ENCODE data around the gene NDUFAF5.

Gene NDUFAF5

GRCh38 chr20:13799974-13800373, 15.1 kb downstream of the NDUFAF5 start:
- no peaks in the 10 kb centered on the region for H3K27me3 ChIP-seq (ENCODE audit: control insufficient read depth, insufficient read depth, low read length)
- H3K27ac ChIP-seq (ENCODE audit: low read depth, low read length): no peak overlapping the region
- H3K9ac ChIP-seq (ENCODE audit: low read length): no peak overlapping the region
- H3K4me1 ChIP-seq (ENCODE audit: control insufficient read depth, insufficient read depth, low read length): no peaks in the 10 kb centered on the region
- H3K9me3 ChIP-seq (ENCODE audit: control insufficient read depth, insufficient read depth, low read depth, low read length): no peaks in the 10 kb centered on the region
- H3K36me3 ChIP-seq (ENCODE audit: control insufficient read depth, insufficient read depth, low read length): peaks cover 93% of the 10 kb centered on the region
- no peak overlapping the region for H3K4me3 ChIP-seq (ENCODE audit: low read depth, low read length)

- Histone ChIP-seq H3K27me3 (ENCODE audit: control insufficient read depth, insufficient read depth, low read length) (no peaks in the 10 kb centered on the region), H3K36me3 (ENCODE audit: control insufficient read depth, insufficient read depth, low read length) (peaks cover 87% of the 10 kb centered on the region)
Measured at GRCh38 chr20:13800728-13801134, 15.9 kb downstream of the NDUFAF5 start.

DNA sequence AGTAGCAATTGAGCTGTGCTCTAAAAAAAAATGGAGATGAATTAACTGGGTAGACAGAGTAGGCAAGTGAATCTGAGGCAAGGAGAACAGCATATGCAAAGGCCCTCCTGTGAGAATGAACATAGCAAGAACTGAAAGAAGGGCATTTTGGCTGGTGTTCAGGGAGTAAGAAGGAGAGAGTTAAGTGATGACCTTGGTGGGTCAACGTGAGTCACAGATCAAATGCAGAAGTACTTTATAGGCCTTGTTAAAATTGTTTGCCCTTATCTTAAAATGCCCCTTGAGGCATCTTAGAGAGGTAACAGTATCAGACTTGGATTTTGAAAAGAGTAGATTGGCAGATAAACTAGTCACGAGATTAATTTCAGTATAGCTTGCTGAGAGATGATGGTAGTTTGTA, 24.5 kb downstream of the NDUFAF5 start:
- H3K27ac ChIP-seq (ENCODE audit: low read depth, low read length): no peak overlapping the region
- no peak overlapping the region for H3K4me3 ChIP-seq (ENCODE audit: low read depth, low read length)
- H3K9ac ChIP-seq (ENCODE audit: low read length): no peak overlapping the region
- H3K36me3 ChIP-seq (ENCODE audit: control insufficient read depth, insufficient read depth, low read length): peaks cover 74% of the 10 kb centered on the region
- H3K27me3 ChIP-seq (ENCODE audit: control insufficient read depth, insufficient read depth, low read length): no peaks in the 10 kb centered on the region
- H3K9me3 ChIP-seq (ENCODE audit: control insufficient read depth, insufficient read depth, low read depth, low read length): no peaks in the 10 kb centered on the region
- no peaks in the 10 kb centered on the region for H3K4me1 ChIP-seq (ENCODE audit: control insufficient read depth, insufficient read depth, low read length)

More at GRCh38 chr20:13800728-13801134, 15.9 kb downstream of the NDUFAF5 start:
- no peak overlapping the region for H3K4me3 ChIP-seq (ENCODE audit: low read depth, low read length)
- no peaks in the 10 kb centered on the region for H3K9me3 ChIP-seq (ENCODE audit: control insufficient read depth, insufficient read depth, low read depth, low read length)
- no peak overlapping the region for H3K9ac ChIP-seq (ENCODE audit: low read length)
- no peaks in the 10 kb centered on the region for H3K4me1 ChIP-seq (ENCODE audit: control insufficient read depth, insufficient read depth, low read length)
- H3K27ac ChIP-seq (ENCODE audit: low read depth, low read length): no peak overlapping the region

DNA sequence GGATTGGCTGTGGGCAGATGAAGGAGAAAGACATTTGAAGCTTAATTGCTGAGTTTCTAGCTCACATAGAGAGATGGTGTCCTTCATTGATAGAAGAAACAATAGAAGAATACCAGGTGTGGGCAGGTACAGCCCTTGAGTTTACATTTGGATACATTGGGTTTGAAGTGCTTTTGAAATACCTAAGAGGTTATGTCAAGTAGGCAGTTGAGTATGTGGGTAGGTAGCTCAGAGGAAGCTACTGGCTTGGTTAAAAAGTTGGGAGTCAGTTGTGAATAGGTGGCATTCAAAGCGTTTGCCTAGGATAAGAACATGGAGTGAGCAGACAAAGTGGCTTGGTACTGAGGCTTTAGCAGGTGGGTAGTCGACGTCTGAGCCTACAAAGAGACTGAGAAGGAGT, 25.0 kb downstream of the NDUFAF5 start:
- H3K4me3 ChIP-seq (ENCODE audit: low read depth, low read length): no peak overlapping the region
- peaks cover 75% of the 10 kb centered on the region for H3K36me3 ChIP-seq (ENCODE audit: control insufficient read depth, insufficient read depth, low read length)
- H3K4me1 ChIP-seq (ENCODE audit: control insufficient read depth, insufficient read depth, low read length): no peaks in the 10 kb centered on the region
- no peak overlapping the region for H3K9ac ChIP-seq (ENCODE audit: low read length)
- H3K9me3 ChIP-seq (ENCODE audit: control insufficient read depth, insufficient read depth, low read depth, low read length): no peaks in the 10 kb centered on the region
- H3K27ac ChIP-seq (ENCODE audit: low read depth, low read length): no peak overlapping the region
- H3K27me3 ChIP-seq (ENCODE audit: control insufficient read depth, insufficient read depth, low read length): no peaks in the 10 kb centered on the region

DNA sequence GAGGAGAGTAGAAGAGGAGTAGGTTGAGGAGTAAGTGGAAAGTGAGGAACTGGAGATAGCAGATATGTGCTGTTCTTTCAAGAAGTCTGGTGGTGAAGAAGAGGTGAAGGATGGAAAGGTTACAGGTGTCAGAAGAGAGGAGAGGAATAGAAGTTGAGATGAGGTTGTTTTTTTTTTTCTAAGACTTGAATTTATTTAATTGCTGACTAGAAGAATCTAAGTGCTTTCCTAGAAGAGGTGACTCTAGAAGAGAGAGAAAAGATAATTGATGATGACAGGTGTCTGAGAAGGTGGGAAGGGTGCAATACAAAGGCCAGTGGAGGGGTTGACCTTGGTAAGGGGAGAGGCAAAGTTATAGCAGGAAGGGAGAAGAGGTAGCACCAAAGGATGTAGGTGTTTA, 25.6 kb downstream of the NDUFAF5 start:
- Histone ChIP-seq H3K27ac (ENCODE audit: low read depth, low read length) (no peak overlapping the region), H3K27me3 (ENCODE audit: control insufficient read depth, insufficient read depth, low read length) (no peaks in the 10 kb centered on the region), H3K9ac (ENCODE audit: low read length) (no peak overlapping the region), H3K36me3 (ENCODE audit: control insufficient read depth, insufficient read depth, low read length) (peaks cover 77% of the 10 kb centered on the region), H3K9me3 (ENCODE audit: control insufficient read depth, insufficient read depth, low read depth, low read length) (no peaks in the 10 kb centered on the region), H3K4me3 (ENCODE audit: low read depth, low read length) (no peak overlapping the region), H3K4me1 (ENCODE audit: control insufficient read depth, insufficient read depth, low read length) (no peaks in the 10 kb centered on the region)

- no peak overlapping the region for H3K4me3 ChIP-seq (ENCODE audit: low read depth, low read length)
- H3K36me3 ChIP-seq (ENCODE audit: control insufficient read depth, insufficient read depth, low read length): peaks cover 93% of the 10 kb centered on the region
- H3K9me3 ChIP-seq (ENCODE audit: control insufficient read depth, insufficient read depth, low read depth, low read length): no peaks in the 10 kb centered on the region
- no peak overlapping the region for H3K27ac ChIP-seq (ENCODE audit: low read depth, low read length)
- no peaks in the 10 kb centered on the region for H3K4me1 ChIP-seq (ENCODE audit: control insufficient read depth, insufficient read depth, low read length)
- H3K9ac ChIP-seq (ENCODE audit: low read length): no peak overlapping the region
- H3K27me3 ChIP-seq (ENCODE audit: control insufficient read depth, insufficient read depth, low read length): no peaks in the 10 kb centered on the region
Measured at GRCh38 chr20:13813910-13814309, 29.1 kb downstream of the NDUFAF5 start.

- H3K4me1 ChIP-seq (ENCODE audit: control insufficient read depth, insufficient read depth, low read length): no peaks in the 10 kb centered on the region
- H3K9ac ChIP-seq (ENCODE audit: low read length): no peak overlapping the region
- no peak overlapping the region for H3K27ac ChIP-seq (ENCODE audit: low read depth, low read length)
- H3K4me3 ChIP-seq (ENCODE audit: low read depth, low read length): no peak overlapping the region
- H3K36me3 ChIP-seq (ENCODE audit: control insufficient read depth, insufficient read depth, low read length): peaks cover 85% of the 10 kb centered on the region
- no peaks in the 10 kb centered on the region for H3K27me3 ChIP-seq (ENCODE audit: control insufficient read depth, insufficient read depth, low read length)
- H3K9me3 ChIP-seq (ENCODE audit: control insufficient read depth, insufficient read depth, low read depth, low read length): no peaks in the 10 kb centered on the region
Measured at GRCh38 chr20:13814672-13815071, 29.8 kb downstream of the NDUFAF5 start.

GRCh38 chr20:13816757-13817156, 31.9 kb downstream of the NDUFAF5 start:
- H3K27ac ChIP-seq (ENCODE audit: low read depth, low read length): no peak overlapping the region
- H3K27me3 ChIP-seq (ENCODE audit: control insufficient read depth, insufficient read depth, low read length): no peaks in the 10 kb centered on the region
- H3K9me3 ChIP-seq (ENCODE audit: control insufficient read depth, insufficient read depth, low read depth, low read length): no peaks in the 10 kb centered on the region
- H3K9ac ChIP-seq (ENCODE audit: low read length): no peak overlapping the region
- H3K4me1 ChIP-seq (ENCODE audit: control insufficient read depth, insufficient read depth, low read length): no peaks in the 10 kb centered on the region
- H3K36me3 ChIP-seq (ENCODE audit: control insufficient read depth, insufficient read depth, low read length): peaks cover 64% of the 10 kb centered on the region
- H3K4me3 ChIP-seq (ENCODE audit: low read depth, low read length): no peak overlapping the region

GRCh38 chr20:13817342-13817741, 32.5 kb downstream of the NDUFAF5 start:
- H3K9me3 ChIP-seq (ENCODE audit: control insufficient read depth, insufficient read depth, low read depth, low read length): no peaks in the 10 kb centered on the region
- no peaks in the 10 kb centered on the region for H3K4me1 ChIP-seq (ENCODE audit: control insufficient read depth, insufficient read depth, low read length)
- no peak overlapping the region for H3K27ac ChIP-seq (ENCODE audit: low read depth, low read length)
- peaks cover 58% of the 10 kb centered on the region for H3K36me3 ChIP-seq (ENCODE audit: control insufficient read depth, insufficient read depth, low read length)
- no peak overlapping the region for H3K9ac ChIP-seq (ENCODE audit: low read length)
- no peak overlapping the region for H3K4me3 ChIP-seq (ENCODE audit: low read depth, low read length)
- no peaks in the 10 kb centered on the region for H3K27me3 ChIP-seq (ENCODE audit: control insufficient read depth, insufficient read depth, low read length)

DNA sequence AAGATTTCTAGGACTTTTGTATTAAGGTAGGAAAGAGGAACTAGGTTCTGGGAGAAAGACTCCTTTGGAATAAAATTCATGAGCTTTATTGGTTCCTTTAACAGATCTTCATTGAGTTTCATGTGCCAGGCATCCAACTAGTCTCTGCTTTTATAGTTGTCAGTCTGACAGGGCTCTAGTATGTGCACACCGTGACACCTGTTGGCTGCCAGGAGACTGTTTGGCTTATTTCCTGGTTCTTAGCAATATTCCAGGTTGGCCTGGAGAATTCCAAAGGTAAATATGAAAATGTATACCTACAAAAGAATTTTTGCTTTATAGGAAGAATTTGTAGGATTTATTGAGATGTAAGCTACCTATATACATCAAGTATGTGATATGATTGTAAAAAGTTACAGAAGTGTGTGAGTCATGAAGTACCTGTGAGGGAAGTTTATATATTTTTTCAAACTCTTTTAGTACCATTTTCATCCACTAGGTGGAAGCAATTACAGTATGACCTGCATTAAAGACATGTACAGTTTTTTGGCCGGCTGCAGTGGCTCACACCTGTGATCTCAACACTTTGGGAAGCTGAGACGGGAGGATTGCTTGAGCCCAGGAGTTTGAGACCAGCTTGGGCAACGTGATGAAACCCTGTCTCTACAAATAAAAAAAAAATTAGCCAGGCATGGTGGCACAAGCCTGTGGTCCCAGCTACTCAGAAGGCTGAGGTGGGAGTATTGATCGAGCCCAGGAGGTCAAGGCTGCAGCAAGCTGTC, 35.2 kb downstream of the NDUFAF5 start:
- H3K36me3 ChIP-seq (ENCODE audit: control insufficient read depth, insufficient read depth, low read length): peaks cover 35% of the 10 kb centered on the region
- peaks cover 5% of the 10 kb centered on the region; the same call in 1 of the 2 replicates for H3K4me1 ChIP-seq (ENCODE audit: control insufficient read depth, insufficient read depth, low read length)
- H3K27me3 ChIP-seq (ENCODE audit: control insufficient read depth, insufficient read depth, low read length): no peaks in the 10 kb centered on the region
- H3K9ac ChIP-seq (ENCODE audit: low read length): no peak overlapping the region
- no peaks in the 10 kb centered on the region for H3K9me3 ChIP-seq (ENCODE audit: control insufficient read depth, insufficient read depth, low read depth, low read length)
- H3K27ac ChIP-seq (ENCODE audit: low read depth, low read length): no peak overlapping the region
- no peak overlapping the region for H3K4me3 ChIP-seq (ENCODE audit: low read depth, low read length)

DNA sequence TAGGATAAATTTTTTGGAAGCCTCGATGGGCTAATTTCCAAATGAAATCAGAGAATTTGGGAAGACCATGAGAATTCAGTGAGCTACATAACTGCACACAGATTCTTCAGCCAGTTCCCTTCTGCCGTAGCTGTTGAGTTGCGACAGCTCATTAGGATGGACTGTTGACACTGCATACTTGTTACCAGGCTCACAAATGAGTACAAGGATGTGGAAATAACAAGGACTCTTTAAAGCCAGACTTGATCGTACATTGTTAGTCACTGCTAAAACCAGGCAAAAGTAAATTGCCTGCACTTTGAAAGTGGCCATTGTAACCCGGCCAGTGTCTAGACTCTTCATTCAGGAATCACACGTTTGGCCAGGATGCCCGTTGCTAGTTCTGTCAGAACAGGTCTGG, 37.0 kb downstream of the NDUFAF5 start:
- Histone ChIP-seq H3K9ac (ENCODE audit: low read length) (no peak overlapping the region), H3K36me3 (ENCODE audit: control insufficient read depth, insufficient read depth, low read length) (peaks cover 19% of the 10 kb centered on the region), H3K4me1 (ENCODE audit: control insufficient read depth, insufficient read depth, low read length) (peaks cover 5% of the 10 kb centered on the region; the same call in 1 of the 2 replicates), H3K9me3 (ENCODE audit: control insufficient read depth, insufficient read depth, low read depth, low read length) (no peaks in the 10 kb centered on the region), H3K27ac (ENCODE audit: low read depth, low read length) (no peak overlapping the region), H3K4me3 (ENCODE audit: low read depth, low read length) (no peak overlapping the region), H3K27me3 (ENCODE audit: control insufficient read depth, insufficient read depth, low read length) (no peaks in the 10 kb centered on the region)
